Breast epithelium (tissue), 4 donors: ENCODE data around the gene BFSP1. TPM values are rescaled to one million over a fixed set of nuclear protein-coding genes. Genes with fewer than 3 reads are reported as not detected.

ENCODE experiments used
- DNase-seq, 2 donors: peaks; one replicate each; pipeline ENCODE4 v3.0.0-alpha.2; 2019; ENCODE audit warnings: low spot score in 2 of 2
- H3K27ac ChIP-seq, 2 donors: fragments of 200-600 bp; sonication (generic) in 1 of 2; one replicate each; pipeline ENCODE4 v1.5.1; 2016 to 2019; ENCODE audit warnings: mild to moderate bottlenecking in 1 of 2
- H3K27me3 ChIP-seq, 2 donors: fragments of 200-600 bp; sonication (generic) in 1 of 2; one replicate each; pipeline versions ENCODE4 v1.5.1 to v1.6.0; 2017 to 2019; ENCODE audit warnings: control low read depth in 1 of 2, mild to moderate bottlenecking in 1 of 2
- H3K36me3 ChIP-seq: fragments of 200-600 bp; one replicate; pipeline ENCODE4 v1.5.1; 2019
- H3K4me1 ChIP-seq, 2 donors: fragments of 200-600 bp; sonication (generic); one replicate each; pipeline ENCODE4 v1.5.1; 2016 to 2019; ENCODE audit warnings: control low read depth in 1 of 2
- H3K4me3 ChIP-seq, 3 donors: fragments of 200-600 bp; sonication (generic); 1 replicate in 2 of 3; 2 replicates in 1 of 3; pipeline ENCODE4 v1.5.1; 2016 to 2019; ENCODE audit warnings: mild to moderate bottlenecking in 3 of 3, moderate library complexity in 2 of 3
- H3K9me3 ChIP-seq, 2 donors: fragments of 200-600 bp; sonication (generic) in 1 of 2; one replicate each; pipeline ENCODE4 v1.5.1; 2016 to 2019; ENCODE audit warnings: control low read depth in 1 of 2
- CTCF ChIP-seq, 3 donors: fragments of 450-650 bp; IDR thresholded peaks; one replicate each; pipeline ENCODE4 v1.5.1; 2016 to 2017; ENCODE audit warnings: antibody characterized with exemption in 3 of 3, mild to moderate bottlenecking in 3 of 3, moderate library complexity in 3 of 3
- POLR2A ChIP-seq: fragments of 450-650 bp; IDR thresholded peaks from one replicate; pipeline ENCODE4 v1.6.1; 2016; ENCODE audit warnings: antibody characterized with exemption, mild to moderate bottlenecking, moderate library complexity
- POLR2AphosphoS5 ChIP-seq, 3 donors: sonication (generic); formaldehyde crosslinking; IDR thresholded peaks; one replicate each; pipeline ENCODE4 v1.6.1; 2017; ENCODE audit warnings: antibody characterized with exemption in 3 of 3
- intact Hi-C: fragments of 100-400 bp; cut with DNase I; formaldehyde crosslinking; loops from one replicate; pipeline ENCODE4 v1.15.1; 2023; ENCODE audit warnings: low total_unique reads
- total RNA-seq, 3 donors: library from RNA; depleted of rRNA; stranded (reverse); fragments of >200 nt; gene quantifications; one replicate each; pipeline ENCODE4 v1.1.0, GENCODE V29; 2016

BFSP1 gene
- total RNA-seq, 3 donors from 2014 or later = 0.80 to 2.8 (median 1.6) TPM

GRCh38 chr20:17488916-17489600, 42.1 kb downstream of the BFSP1 start:
- intact Hi-C loops = no loop called here
- no peak for TF ChIP-seq POLR2A
- no peak for TF ChIP-seq CTCF (IDR thresholded peaks at IDR 0.05)
- no peak for TF ChIP-seq POLR2AphosphoS5 (IDR thresholded peaks at IDR 0.05)
- no peak for DNase-seq

GRCh38 chr20:17485017-17485416, 46.2 kb downstream of the BFSP1 start:
- intact Hi-C loops = no loop called here
- TF ChIP-seq CTCF (IDR thresholded peaks at IDR 0.05) = no peak
- Histone ChIP-seq H3K4me3 (no peak overlapping the region), H3K4me1 (no peaks in the 10 kb centered on the region), H3K27ac (no peak overlapping the region), H3K36me3 (no peaks in the 10 kb centered on the region), H3K27me3 (peaks cover 0 to 7% of the 10 kb centered on the region in 2 donors), H3K9me3 (no peaks in the 10 kb centered on the region)
- DNase-seq = no peak

More at GRCh38 chr20:17488916-17489600, 42.1 kb downstream of the BFSP1 start:
- H3K27me3 ChIP-seq = no peaks in the 10 kb centered on the region
- no peaks in the 10 kb centered on the region for H3K9me3 ChIP-seq
- H3K4me3 ChIP-seq = no peak overlapping the region
- H3K4me1 ChIP-seq = no peaks in the 10 kb centered on the region
- no peaks in the 10 kb centered on the region for H3K36me3 ChIP-seq
- H3K27ac ChIP-seq = no peak overlapping the region

GRCh38 chr20:17482536-17482935, 48.6 kb downstream of the BFSP1 start:
- Histone ChIP-seq H3K27ac (no peak overlapping the region), H3K4me1 (no peaks in the 10 kb centered on the region), H3K4me3 (no peak overlapping the region), H3K9me3 (no peaks in the 10 kb centered on the region), H3K27me3 (peaks cover 0 to 7% of the 10 kb centered on the region in 2 donors), H3K36me3 (no peaks in the 10 kb centered on the region)
- DNase-seq = no peak
- TF ChIP-seq POLR2A = no peak
- intact Hi-C loops = no loop called here

DNA sequence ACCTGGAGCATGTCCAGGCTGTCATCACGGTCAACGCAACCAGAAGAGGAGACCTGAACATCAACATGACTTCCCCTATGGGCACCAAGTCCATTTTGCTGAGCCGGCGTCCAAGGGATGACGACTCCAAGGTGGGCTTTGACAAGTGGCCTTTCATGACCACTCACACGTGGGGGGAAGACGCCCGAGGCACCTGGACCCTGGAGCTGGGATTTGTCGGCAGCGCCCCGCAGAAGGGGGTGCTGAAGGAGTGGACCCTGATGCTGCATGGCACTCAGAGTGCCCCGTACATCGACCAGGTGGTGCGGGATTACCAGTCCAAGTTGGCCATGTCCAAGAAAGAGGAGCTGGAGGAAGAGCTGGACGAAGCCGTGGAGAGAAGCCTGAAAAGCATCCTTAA, 49.5 kb downstream of the BFSP1 start:
- intact Hi-C loops = no loop called here
- peaks cover 0 to 7% of the 10 kb centered on the region in 2 donors for H3K27me3 ChIP-seq
- no peak overlapping the region for H3K4me3 ChIP-seq
- DNase-seq = no peak
- TF ChIP-seq POLR2A (no peak), CTCF (IDR thresholded peaks at IDR 0.05) (no peak), POLR2AphosphoS5 (IDR thresholded peaks at IDR 0.05) (no peak)
- no peaks in the 10 kb centered on the region for H3K36me3 ChIP-seq
- no peak overlapping the region for H3K27ac ChIP-seq
- no peaks in the 10 kb centered on the region for H3K9me3 ChIP-seq
- H3K4me1 ChIP-seq = no peaks in the 10 kb centered on the region

- H3K4me1 ChIP-seq = no peaks in the 10 kb centered on the region
- DNase-seq = no peak
- no peak overlapping the region for H3K4me3 ChIP-seq
- H3K36me3 ChIP-seq = no peaks in the 10 kb centered on the region
- TF ChIP-seq POLR2AphosphoS5 (IDR thresholded peaks at IDR 0.05) (no peak), CTCF (IDR thresholded peaks at IDR 0.05) (no peak), POLR2A (no peak)
- no peak overlapping the region for H3K27ac ChIP-seq
- intact Hi-C loops = no loop called here
- peaks cover 0 to 7% of the 10 kb centered on the region in 2 donors for H3K27me3 ChIP-seq
- H3K9me3 ChIP-seq = no peaks in the 10 kb centered on the region
Observed at GRCh38 chr20:17480696-17481095, 50.5 kb downstream of the BFSP1 start.
